Liver (tissue), 9 donors: Measurements from ENCODE around the gene USP14. TPM values are rescaled to one million over a fixed set of nuclear protein-coding genes. Genes with fewer than 3 reads are reported as not detected.
A peak's percentile ranks its signal among the peaks of the same experiment; 100 is the strongest.
"Not testable (repeated sequence)": the region's sequence is repeated elsewhere in the genome, so short reads cannot be mapped to it uniquely, and the experiment has no call there.

Experiments
- DNase-seq: peaks from one replicate; pipeline ENCODE4 v3.0.0-alpha.2; 2017; ENCODE audit warnings: low spot score
- H3K27ac ChIP-seq, 2 donors: one replicate each; pipeline ENCODE4 v1.7.0; 2013; ENCODE audit warnings: inconsistent platforms in 2 of 2, low read length in 2 of 2, control low read depth in 1 of 2, low read depth in 1 of 2, mild to moderate bottlenecking in 1 of 2
- H3K27me3 ChIP-seq, 4 donors: one replicate each; pipeline versions ENCODE4 v1.6.1 to v1.7.0; 2013; ENCODE audit warnings: low read length in 3 of 4, inconsistent platforms in 1 of 4, mild to moderate bottlenecking in 1 of 4, moderate library complexity in 1 of 4; ENCODE audit not compliant: control insufficient read depth in 4 of 4, insufficient read depth in 4 of 4
- H3K36me3 ChIP-seq, 4 donors: one replicate each; pipeline versions ENCODE4 v1.6.1 to v1.7.0; 2013; ENCODE audit warnings: low read length in 3 of 4, mild to moderate bottlenecking in 3 of 4, low read depth in 1 of 4, moderate library complexity in 1 of 4; ENCODE audit not compliant: control insufficient read depth in 4 of 4, insufficient read depth in 3 of 4
- H3K4me1 ChIP-seq, 4 donors: one replicate each; pipeline versions ENCODE4 v1.6.1 to v1.7.0; 2013; ENCODE audit warnings: low read length in 3 of 4, mild to moderate bottlenecking in 3 of 4, moderate library complexity in 1 of 4; ENCODE audit not compliant: control insufficient read depth in 4 of 4, insufficient read depth in 4 of 4
- H3K4me3 ChIP-seq, 3 donors: one replicate each; pipeline versions ENCODE4 v1.6.1 to v1.7.0; 2013; ENCODE audit warnings: low read length in 3 of 3, control low read depth in 1 of 3, low read depth in 1 of 3, mild to moderate bottlenecking in 1 of 3
- H3K9ac ChIP-seq, 2 donors: one replicate each; pipeline ENCODE4 v1.7.0; 2013; ENCODE audit warnings: low read length in 2 of 2, mild to moderate bottlenecking in 2 of 2, moderate library complexity in 2 of 2, control low read depth in 1 of 2, low read depth in 1 of 2
- H3K9me3 ChIP-seq, 4 donors: one replicate each; pipeline versions ENCODE4 v1.6.1 to v1.7.0; 2013; ENCODE audit warnings: low read length in 3 of 4; ENCODE audit not compliant: control insufficient read depth in 4 of 4
- ATF3 ChIP-seq: IDR thresholded peaks from 2 replicates; pipeline ENCODE4 v1.6.1; 2016; ENCODE audit warnings: antibody characterized with exemption
- HNF4A ChIP-seq, 2 donors: conservative IDR thresholded peaks; 2 replicates each; pipeline ENCODE4 v1.6.1; 2016; ENCODE audit warnings: antibody characterized with exemption in 2 of 2, mild to moderate bottlenecking in 2 of 2
- JUND ChIP-seq, 2 donors: IDR thresholded peaks; 2 replicates each; pipeline ENCODE4 v1.6.1; 2016; ENCODE audit warnings: antibody characterized with exemption in 2 of 2
- NR2F2 ChIP-seq: IDR thresholded peaks from 2 replicates; pipeline ENCODE4 v1.6.1; 2016; ENCODE audit warnings: antibody characterized with exemption
- RXRA ChIP-seq, 2 donors: IDR thresholded peaks; 2 replicates each; pipeline ENCODE4 v1.6.1; 2017 to 2018; ENCODE audit warnings: antibody characterized with exemption in 2 of 2, mild to moderate bottlenecking in 1 of 2
- SP1 ChIP-seq: IDR thresholded peaks from 2 replicates; pipeline ENCODE4 v1.6.1; 2018; ENCODE audit warnings: antibody characterized with exemption, mild to moderate bottlenecking
- WGBS: extraction: QIAGEN DNeasy Blood & Tissue Kit; methylation state at CpG from one replicate; pipeline ENCODE4 v1.1.7; 2013; 5-methylcytosine and 5-hydroxymethylcytosine counted together
- polyA plus RNA-seq, 2 donors: library from polyadenylated mRNA; stranded (reverse) in 1 of 2; unstranded in 1 of 2; fragments of 200-250 nt in 1 of 2; fragments of >200 nt in 1 of 2; fragmentation: Nextera tagmentation in 1 of 2; extraction: Ambion mirVana in 1 of 2; gene quantifications; one replicate each; pipeline versions ENCODE4 v1.2.1 to v1.2.3, GENCODE V29; 2013 to 2015
- total RNA-seq, 2 donors: library from RNA; depleted of rRNA; stranded (reverse); fragments of >200 nt; gene quantifications; one replicate each; pipeline ENCODE4 v1.2.3, GENCODE V29; 2014
- TF ChIP-seq, protein P1 (sequence below): IDR thresholded peaks from 2 replicates; pipeline ENCODE4 v1.6.1; 2016; ENCODE audit warnings: antibody characterized with exemption, mild to moderate bottlenecking
- donor health status: healthy.
- donor health status: healthy.
- donor health status: healthy.
- donor health status: healthy.
- donor health status: healthy.

Gene USP14
- total and polyA plus RNA-seq, 4 donors = 16.2 to 28.3 (median 20.7) TPM

DNA sequence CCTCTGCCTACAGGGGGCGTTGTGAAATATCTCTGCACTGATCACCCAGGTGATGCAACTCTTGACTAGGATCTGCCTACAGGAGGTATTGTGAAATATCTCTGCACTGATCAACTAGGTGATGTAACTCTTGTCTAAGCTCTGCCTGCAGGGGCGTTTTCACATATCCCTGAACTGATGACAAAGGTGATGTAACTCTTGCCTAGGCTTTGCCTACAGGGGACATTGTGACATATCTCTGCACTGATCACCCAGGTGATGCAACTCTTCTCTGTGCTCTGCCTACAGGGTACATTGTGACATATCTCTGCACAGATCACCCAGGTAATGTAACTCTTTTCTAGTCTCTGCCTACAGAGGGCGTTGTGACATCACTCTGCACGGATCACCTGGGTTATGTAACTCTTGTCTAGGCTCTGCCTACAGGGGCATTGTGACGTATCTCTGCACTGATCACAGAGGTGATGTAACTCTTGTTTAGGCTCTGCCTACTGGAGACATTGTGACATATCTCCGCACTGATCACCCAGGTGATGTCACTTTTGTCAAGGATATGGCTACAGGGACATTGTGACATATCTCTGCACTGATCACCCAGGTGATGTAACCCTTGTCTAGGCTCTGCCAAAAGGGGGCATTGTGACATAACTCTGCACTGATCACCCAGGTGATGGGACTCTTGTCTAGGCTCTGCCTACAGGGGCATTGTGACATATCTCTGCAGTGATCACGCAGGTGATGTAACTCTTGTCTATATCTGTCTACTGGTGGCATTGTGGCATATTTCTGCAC, 49.0 kb upstream of the USP14 start:
- H3K36me3 ChIP-seq, H3K27me3 ChIP-seq, H3K9me3 ChIP-seq, H3K27ac ChIP-seq, H3K4me1 ChIP-seq, H3K4me3 ChIP-seq, H3K9ac ChIP-seq, DNase-seq: not testable (repeated sequence)
- WGBS = 26% methylated on average over 7 of the region's 7 CpGs
- TF ChIP-seq JUND (IDR thresholded peaks at IDR 0.05) (peak in 1 of 2 donors; percentile 12), RXRA (IDR thresholded peaks at IDR 0.05) (peak in 1 of 2 donors; percentile 11), HNF4A (conservative IDR thresholded peaks at IDR 0.05) (peak in 1 of 2 donors; percentile 32), ATF3 (peak; percentile 50)

DNA sequence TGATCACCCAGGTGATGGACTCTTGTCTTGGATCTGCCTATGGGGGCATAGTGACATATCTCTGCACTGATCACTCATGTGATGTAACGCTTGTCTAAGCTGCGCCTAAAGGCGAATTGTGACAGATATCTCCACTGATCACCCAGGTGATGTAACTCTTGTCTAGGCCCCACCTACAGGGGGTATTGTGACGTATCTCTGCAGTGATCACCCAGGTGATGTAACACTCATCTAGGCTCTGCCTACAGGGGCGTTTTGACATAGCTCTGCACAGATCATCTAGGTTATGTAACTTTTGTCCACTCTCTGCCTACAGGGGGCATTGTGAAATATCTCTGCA, 48.5 kb upstream of the USP14 start:
- H3K36me3 ChIP-seq, H3K27me3 ChIP-seq, H3K4me3 ChIP-seq, H3K9ac ChIP-seq, H3K4me1 ChIP-seq, H3K9me3 ChIP-seq, H3K27ac ChIP-seq, DNase-seq: not testable (repeated sequence)
- WGBS = 51% methylated on average over 5 of the region's 5 CpGs

DNA sequence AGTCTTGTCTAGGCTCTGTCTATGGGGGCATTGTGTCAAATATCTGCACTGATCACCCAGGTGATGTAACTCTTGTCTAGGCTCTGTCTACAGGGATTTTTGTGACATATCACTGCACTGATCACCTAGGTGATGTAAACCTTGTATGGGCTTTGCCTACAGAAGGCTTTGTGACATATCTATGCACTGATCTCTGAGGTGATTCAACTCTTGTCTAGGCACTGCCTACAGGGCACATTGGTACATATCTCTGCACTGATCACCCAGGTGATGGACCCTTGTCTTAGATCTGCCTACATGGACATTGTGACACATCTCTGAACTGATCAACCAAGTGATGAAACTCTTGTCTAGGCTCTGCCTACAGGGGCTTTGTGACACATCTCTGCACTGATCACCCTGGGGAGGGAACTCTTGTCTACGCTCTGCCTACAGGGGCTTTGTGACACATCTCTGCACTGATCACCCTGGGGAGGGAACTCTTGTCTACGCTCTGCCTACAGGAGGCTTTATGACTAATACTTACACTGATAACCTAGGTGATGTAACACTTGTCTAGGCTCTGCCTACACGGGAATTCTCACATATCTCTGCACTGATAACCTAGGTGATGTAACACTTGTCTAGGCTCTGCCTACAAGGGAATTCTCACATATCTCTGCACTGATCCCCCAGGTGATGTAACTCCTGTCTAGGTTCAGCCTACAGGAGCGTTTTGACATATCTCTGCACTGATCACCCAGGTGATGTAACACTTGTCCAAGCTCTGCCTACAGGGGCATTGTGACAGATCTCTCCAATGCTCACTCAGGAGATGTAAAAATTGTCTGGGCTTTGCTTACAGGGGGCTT, 47.8 kb upstream of the USP14 start:
- H3K9ac ChIP-seq, H3K4me1 ChIP-seq, H3K27me3 ChIP-seq, H3K4me3 ChIP-seq, DNase-seq, H3K9me3 ChIP-seq, H3K27ac ChIP-seq, H3K36me3 ChIP-seq: not testable (repeated sequence)
- WGBS = 52% methylated on average over 4 of the region's 4 CpGs

GRCh38 chr18:111306-112014, 46.9 kb upstream of the USP14 start:
- peak; percentile 77 for DNase-seq
- 21% methylated on average over 42 of the region's 42 CpGs for WGBS
- TF ChIP-seq NR2F2 (no peak), SP1 (no peak), JUND (IDR thresholded peaks at IDR 0.05) (no peak)
- TF ChIP-seq, protein P1, sequence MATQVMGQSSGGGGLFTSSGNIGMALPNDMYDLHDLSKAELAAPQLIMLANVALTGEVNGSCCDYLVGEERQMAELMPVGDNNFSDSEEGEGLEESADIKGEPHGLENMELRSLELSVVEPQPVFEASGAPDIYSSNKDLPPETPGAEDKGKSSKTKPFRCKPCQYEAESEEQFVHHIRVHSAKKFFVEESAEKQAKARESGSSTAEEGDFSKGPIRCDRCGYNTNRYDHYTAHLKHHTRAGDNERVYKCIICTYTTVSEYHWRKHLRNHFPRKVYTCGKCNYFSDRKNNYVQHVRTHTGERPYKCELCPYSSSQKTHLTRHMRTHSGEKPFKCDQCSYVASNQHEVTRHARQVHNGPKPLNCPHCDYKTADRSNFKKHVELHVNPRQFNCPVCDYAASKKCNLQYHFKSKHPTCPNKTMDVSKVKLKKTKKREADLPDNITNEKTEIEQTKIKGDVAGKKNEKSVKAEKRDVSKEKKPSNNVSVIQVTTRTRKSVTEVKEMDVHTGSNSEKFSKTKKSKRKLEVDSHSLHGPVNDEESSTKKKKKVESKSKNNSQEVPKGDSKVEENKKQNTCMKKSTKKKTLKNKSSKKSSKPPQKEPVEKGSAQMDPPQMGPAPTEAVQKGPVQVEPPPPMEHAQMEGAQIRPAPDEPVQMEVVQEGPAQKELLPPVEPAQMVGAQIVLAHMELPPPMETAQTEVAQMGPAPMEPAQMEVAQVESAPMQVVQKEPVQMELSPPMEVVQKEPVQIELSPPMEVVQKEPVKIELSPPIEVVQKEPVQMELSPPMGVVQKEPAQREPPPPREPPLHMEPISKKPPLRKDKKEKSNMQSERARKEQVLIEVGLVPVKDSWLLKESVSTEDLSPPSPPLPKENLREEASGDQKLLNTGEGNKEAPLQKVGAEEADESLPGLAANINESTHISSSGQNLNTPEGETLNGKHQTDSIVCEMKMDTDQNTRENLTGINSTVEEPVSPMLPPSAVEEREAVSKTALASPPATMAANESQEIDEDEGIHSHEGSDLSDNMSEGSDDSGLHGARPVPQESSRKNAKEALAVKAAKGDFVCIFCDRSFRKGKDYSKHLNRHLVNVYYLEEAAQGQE = no peak
- Histone ChIP-seq H3K9me3 (peaks cover 0 to 2% (median 0%) of the 10 kb centered on the region in 4 donors), H3K9ac (peak overlapping the region in 1 of 2 donors; percentile 7), H3K4me1 (peaks cover 0 to 4% (median 1%) of the 10 kb centered on the region in 4 donors), H3K36me3 (no peaks in the 10 kb centered on the region), H3K27me3 (no peaks in the 10 kb centered on the region), H3K4me3 (peak overlapping the region; percentile 40 to 57 (median 47)), H3K27ac (peak overlapping the region; percentile 73)

- not testable (repeated sequence) for DNase-seq, H3K9ac ChIP-seq, H3K4me1 ChIP-seq, H3K36me3 ChIP-seq, H3K9me3 ChIP-seq, H3K27me3 ChIP-seq, H3K27ac ChIP-seq
- WGBS = 30% methylated on average over 34 of the region's 43 CpGs
- H3K4me3 ChIP-seq = peak overlapping the region in 1 of 3 donors; percentile 40
These were observed 46.2 kb upstream of the USP14 start for GRCh38 chr18:112015-112733.
